Umbilical cord (tissue), 2 donors: Measurements from ENCODE around the gene FBP1. TPM values are rescaled to one million over a fixed set of nuclear protein-coding genes. Genes with fewer than 3 reads are reported as not detected.
"Not testable (repeated sequence)": the region's sequence is repeated elsewhere in the genome, so short reads cannot be mapped to it uniquely, and the experiment has no call there.

ENCODE experiments used
- DNase-seq: peaks from one replicate; pipeline ENCODE4 v3.0.0-alpha.2; 2015; ENCODE audit warnings: low spot score
- total RNA-seq: library from RNA; depleted of rRNA; stranded (reverse); fragments of >200 nt; gene quantifications from one replicate; pipeline ENCODE4 v1.2.3, GENCODE V29; 2014; ENCODE audit warnings: low replicate concordance; ENCODE audit not compliant: insufficient read depth

FBP1 gene
- total RNA-seq, 1 donor from 2014 or later, result not detected

DNA sequence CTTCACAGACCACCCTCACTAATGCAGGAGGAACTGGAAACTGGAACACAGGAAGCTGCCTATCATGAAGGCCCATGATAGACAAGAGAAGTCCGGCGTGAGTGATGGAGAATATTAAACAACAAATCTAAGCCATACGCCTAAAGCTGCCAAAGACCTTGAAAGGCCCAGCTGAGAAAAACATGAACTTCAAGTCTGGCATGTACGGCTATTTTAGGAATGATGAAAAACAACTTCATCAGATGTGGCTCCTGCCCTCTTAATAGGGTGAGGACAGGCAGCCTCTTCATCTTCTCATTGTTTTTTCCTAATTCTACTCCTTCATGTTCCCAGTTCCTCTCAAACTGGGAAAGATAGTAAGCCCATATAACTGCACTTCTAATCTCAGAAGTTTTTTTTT is 20.3 kb downstream of the FBP1 start:
- peak; percentile 46 for DNase-seq

DNA sequence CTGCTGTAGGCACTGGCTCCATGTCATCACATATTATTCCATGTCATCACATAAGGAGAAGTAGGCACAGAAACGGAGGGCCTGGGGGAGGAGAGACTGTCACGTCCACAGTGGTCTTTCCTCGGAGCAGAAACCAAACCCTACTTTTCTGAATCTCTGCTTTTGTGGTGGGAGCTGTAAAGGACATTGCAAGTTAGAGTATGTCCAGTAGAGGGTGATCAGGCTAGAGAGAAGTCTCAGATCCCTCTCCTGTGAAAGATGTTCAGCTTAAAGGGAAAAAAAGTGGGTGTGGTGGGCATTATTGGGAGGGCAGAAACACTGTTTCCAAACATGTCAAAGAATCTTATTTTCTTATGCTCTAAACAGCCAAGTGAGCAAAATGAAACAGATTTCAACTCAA is 26.3 kb downstream of the FBP1 start:
- DNase-seq, result no peak

GRCh38 chr9:94612071-94612470 is 27.2 kb downstream of the FBP1 start:
- no peak for DNase-seq

DNA sequence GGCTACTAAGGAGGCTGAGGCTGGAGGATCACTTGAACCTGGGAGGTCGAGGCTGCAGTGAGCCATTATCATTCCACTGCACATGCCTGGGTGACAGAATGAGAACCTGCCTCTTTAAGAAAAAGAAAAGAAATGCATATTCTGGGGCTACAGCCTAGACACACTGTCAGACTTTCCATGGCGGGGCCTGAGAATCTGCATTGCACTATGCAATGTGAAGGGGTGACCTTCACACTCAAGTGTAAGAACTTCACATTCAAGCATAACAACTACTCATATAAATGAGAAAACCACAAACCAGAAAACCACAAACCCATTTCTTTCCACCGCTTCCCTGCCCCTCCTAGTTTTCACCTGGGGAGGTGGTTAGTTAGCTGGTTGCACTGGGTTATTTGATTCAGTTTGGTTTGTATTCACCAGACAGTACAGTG is 27.7 kb downstream of the FBP1 start:
- DNase-seq, result no peak

GRCh38 chr9:94610181-94610606 is 29.1 kb downstream of the FBP1 start:
- peak; percentile 90 for DNase-seq

DNA sequence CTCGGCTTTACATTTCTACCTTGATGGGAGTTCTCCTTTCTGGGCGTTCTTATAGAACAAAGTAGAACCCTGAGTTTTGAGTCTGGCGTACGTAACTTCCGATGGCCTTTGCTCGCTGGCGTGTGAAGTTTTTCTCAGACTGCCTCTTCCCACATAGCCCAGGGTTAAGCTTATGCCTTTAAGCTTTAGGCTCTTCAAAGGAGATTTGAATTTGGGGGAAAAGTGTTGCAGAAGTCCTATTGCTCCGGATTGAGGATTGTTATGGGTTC is 32.0 kb downstream of the FBP1 start:
- no peak for DNase-seq

- DNase-seq, result no peak
Measured at GRCh38 chr9:94606646-94607422, 32.5 kb downstream of the FBP1 start.

DNA sequence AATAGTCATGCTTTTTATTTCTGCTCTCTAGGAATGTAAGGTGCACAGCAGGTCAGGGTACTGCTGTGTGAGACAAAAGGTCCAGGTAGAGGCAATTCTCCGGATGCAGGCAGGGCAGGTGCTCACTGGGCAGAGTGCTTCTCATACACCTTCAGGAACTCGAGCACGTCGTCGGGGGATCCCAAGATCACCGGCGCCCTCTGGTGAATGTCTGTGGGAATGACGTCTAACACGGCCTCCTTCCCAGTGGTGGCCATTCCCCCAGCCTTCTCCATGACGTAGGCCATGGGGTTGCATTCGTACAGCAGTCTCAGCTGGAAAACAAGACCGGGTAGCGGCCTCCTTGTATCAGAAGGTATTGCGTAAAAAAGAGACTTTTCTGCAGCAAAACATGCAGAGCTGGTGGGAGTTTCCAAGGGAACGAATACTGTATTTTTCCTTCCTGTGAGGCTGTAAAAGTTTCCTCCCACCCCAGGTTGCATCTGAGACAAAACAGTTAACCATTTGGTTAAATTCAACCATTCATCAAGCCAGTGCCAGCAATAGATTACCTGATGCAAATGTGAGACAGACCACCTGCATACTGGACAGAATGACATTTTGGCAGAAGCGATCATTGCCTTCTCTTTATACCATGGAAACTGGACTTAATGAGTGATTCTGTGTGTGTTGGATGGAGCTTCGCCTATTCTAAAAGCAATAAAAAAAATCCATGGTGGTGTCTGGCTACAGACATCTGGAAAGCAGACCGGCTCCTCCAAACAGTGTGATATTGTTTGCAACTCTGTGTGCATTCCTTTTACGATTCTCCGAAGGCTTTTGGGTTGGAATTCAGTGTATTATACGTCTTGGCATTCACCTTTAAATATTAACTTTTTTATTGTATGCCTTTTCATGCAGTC is 35.8 kb downstream of the FBP1 start:
- peak; percentile 81 for DNase-seq

GRCh38 chr9:94602666-94603065 is 36.7 kb downstream of the FBP1 start:
- DNase-seq, result no peak

- no peak for DNase-seq
Measured at GRCh38 chr9:94600715-94601114, 38.6 kb downstream of the FBP1 start.

DNA sequence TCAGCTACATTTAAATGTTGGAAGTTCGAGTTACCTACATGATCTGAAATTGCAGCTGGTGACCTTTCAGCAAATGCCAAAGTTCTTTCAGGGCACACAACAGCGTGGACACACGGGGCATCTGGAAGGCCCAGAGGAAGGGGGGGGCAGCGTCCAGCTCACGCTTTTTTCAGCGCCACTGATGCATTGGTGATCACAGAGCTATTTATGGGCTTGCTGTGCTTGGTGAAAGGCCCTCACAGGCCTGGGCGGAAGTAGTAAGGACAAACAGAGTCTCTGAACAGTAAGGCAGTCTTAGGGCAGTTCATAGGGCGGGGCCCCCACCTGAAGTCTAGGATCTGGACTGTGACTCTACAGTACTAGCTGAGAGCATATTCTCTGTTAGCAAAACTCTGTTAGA is 39.1 kb downstream of the FBP1 start:
- DNase-seq, result no peak

GRCh38 chr9:94599102-94599501 is 40.2 kb downstream of the FBP1 start:
- DNase-seq, result no peak

- DNase-seq, result no peak
Measured at GRCh38 chr9:94593459-94594345, 45.6 kb downstream of the FBP1 start, which contains the start of gene FBP2. FBP2 (minus strand) TSS chr9:94593824; CDS start chr9:94593726, 98 bp downstream.

DNA sequence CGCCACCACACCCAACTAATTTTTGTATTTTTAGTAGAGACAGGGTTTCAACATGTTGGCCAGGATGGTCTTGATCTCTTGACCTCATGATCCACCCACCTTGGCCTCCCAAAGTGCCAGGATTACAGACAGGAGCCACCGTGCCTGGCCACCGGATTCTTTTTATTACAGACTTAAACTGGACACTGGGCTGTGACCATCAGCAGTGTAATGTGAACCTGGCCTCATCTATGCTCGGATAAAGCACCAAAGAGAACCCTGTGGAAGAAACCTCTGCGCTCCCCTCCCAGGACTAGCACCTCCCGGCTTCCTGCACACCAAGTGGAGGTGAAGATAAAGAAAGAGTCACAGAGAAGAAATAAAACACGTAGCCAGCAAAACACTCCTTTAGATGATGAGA is 46.6 kb downstream of the FBP1 start:
- DNase-seq, result not testable (repeated sequence)

GRCh38 chr9:94591876-94592275 is 47.4 kb downstream of the FBP1 start:
- no peak for DNase-seq

DNA sequence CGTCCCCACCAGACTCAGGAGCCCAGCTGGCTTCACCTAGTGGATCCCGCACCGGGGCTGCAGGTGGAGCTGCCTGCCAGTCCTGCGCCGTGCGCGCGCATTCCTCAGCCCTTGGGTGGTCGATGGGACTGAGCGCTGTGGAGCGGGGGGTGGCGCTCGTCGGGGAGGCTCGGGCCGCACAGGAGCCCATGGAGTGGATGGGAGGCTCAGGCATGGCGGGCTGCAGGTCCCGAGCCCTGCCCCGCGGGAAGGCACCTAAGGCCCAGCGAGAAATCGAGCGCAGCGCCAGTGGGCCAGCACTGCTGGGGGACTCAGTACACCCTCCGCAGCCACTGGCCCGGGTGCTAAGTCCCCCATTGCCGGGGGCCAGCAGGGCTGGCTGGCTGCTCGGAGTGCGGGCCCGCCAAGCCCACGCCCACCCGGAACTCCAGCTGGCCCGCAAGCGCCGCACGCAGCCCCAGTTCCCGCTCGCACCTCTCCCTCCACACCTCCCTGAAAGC is 48.2 kb downstream of the FBP1 start:
- not testable (repeated sequence) for DNase-seq

DNA sequence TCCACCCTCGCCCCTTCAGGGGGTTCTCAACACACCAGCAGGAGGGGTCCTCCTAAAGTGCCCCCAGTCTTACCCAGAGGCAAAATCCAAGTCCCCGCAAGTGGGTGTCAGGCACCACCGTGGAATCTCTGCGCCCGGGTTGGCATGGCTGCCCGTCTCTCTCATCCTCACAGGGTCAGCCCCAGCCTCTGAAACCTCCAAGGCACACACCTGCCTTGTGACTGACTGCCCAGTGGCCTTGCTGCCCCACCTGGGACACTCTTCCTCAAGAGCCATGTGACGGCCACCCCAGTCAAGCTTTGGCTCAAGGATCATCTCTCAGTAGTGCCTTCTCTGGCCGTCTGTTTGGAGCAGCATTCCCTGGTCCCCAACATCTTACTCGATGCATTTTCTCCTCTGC is 50.6 kb downstream of the FBP1 start:
- no peak for DNase-seq

DNA sequence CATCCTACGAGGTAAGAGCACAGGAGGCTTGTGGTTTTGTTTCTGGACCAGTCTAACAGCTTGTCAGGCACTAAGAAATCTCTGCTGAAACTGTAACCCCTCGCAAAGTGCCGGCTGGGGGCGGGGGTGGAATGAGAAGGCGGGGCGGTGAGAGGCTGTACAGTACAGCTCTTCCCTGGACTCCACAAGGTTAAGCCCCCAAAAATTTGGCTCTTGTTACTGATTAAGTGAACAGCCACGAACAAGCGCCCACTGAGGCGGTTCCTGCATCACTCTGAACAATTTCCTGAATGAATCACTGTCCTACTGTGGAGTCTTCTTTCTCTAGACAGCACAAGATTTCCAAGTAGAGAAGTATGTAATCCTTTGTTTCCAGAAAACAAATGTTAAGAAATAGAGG is 52.5 kb downstream of the FBP1 start:
- DNase-seq, result peak; percentile 13

- DNase-seq, result no peak
Measured at GRCh38 chr9:94586316-94586715, 53.0 kb downstream of the FBP1 start.

GRCh38 chr9:94584555-94584954 is 54.8 kb downstream of the FBP1 start:
- no peak for DNase-seq

- no peak for DNase-seq
Measured at GRCh38 chr9:94581728-94582127, 57.6 kb downstream of the FBP1 start.

DNA sequence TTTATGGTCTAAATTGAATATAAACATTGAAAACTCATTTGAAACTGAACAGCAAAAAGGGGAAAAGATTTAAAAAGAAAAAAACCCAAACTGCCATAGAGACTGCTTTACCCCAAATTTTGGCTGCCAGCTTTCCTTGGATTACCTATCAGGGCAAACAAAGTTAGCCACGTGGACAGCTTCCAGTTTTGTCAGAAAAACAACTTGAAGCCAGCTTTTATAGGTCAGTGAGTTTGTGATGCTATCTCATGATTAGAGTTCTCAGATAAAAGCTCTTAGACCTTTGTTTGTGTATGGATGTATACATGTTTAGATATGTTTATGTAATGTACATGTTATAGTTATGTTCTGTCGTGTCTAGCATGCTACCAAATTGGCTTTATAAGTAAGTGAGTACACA is 61.7 kb downstream of the FBP1 start:
- DNase-seq, result peak; percentile 11
